Cerebellar nuclear complex (tissue), 1 donor: Measurements from ENCODE around the gene DDB1.

Experiments used
- DNase-seq, 2 experiments: peaks; one replicate each; lab custom pipeline; 2025; lab: John Stamatoyannopoulos, UW

DDB1 gene

GRCh38 chr11:61297341-61297740 is 35.6 kb downstream of the DDB1 start:
- DNase-seq, result no peak

GRCh38 chr11:61295596-61295926 is 37.3 kb downstream of the DDB1 start:
- DNase-seq, result no peak

- no peak for DNase-seq
Observed at GRCh38 chr11:61294717-61295595, 37.9 kb downstream of the DDB1 start, which contains the start of gene VWCE. TSS of gene VWCE (minus strand) at chr11:61295316. CDS start at chr11:61295037, 279 bp downstream.

GRCh38 chr11:61293867-61294716 is 38.8 kb downstream of the DDB1 start:
- DNase-seq, result no peak

GRCh38 chr11:61292356-61292755 is 40.5 kb downstream of the DDB1 start:
- DNase-seq, result no peak

GRCh38 chr11:61290905-61291690 is 41.8 kb downstream of the DDB1 start:
- no peak for DNase-seq

GRCh38 chr11:61287338-61287977 is 45.4 kb downstream of the DDB1 start:
- DNase-seq, result no peak

GRCh38 chr11:61283613-61284012 is 49.3 kb downstream of the DDB1 start:
- no peak for DNase-seq

- no peak for DNase-seq
Observed at GRCh38 chr11:61281581-61282250, 51.2 kb downstream of the DDB1 start.

- DNase-seq, result no peak
Observed at GRCh38 chr11:61280883-61281580, 51.9 kb downstream of the DDB1 start.

GRCh38 chr11:61279934-61280659 is 52.8 kb downstream of the DDB1 start:
- DNase-seq, result no peak

- DNase-seq, result no peak
Observed at GRCh38 chr11:61278001-61278470, 54.9 kb downstream of the DDB1 start.

- DNase-seq, result no peak
Observed at GRCh38 chr11:61277186-61278000, 55.5 kb downstream of the DDB1 start.

- DNase-seq, result no peak
Observed at GRCh38 chr11:61275191-61275590, 57.7 kb downstream of the DDB1 start.

- no peak for DNase-seq
Observed at GRCh38 chr11:61274084-61274483, 58.8 kb downstream of the DDB1 start.

- no peak for DNase-seq
Observed at GRCh38 chr11:61273178-61274078, 59.5 kb downstream of the DDB1 start.

- DNase-seq, result no peak
Observed at GRCh38 chr11:61272731-61273130, 60.2 kb downstream of the DDB1 start.
